Measurements from ENCODE around the gene VILL. TPM values are rescaled to one million over a fixed set of nuclear protein-coding genes. Genes with fewer than 3 reads are reported as not detected.

Gene VILL
- total RNA-seq, 1 donor from 2014 or later: 4.9 TPM

GRCh38 chr3:37995652-37996641, 5.4 kb downstream of the VILL start:
- Mint-ChIP-seq H3K9me3 (no peaks in the 10 kb centered on the region), H3K4me1 (peaks cover 53% of the 10 kb centered on the region), H3K27ac (ENCODE audit: unreplicated experiment) (no peak overlapping the region), H3K4me3 (peak overlapping the region; percentile 38), H3K27me3 (ENCODE audit: low read depth) (peaks cover 4% of the 10 kb centered on the region), H3K36me3 (ENCODE audit: low read depth) (no peaks in the 10 kb centered on the region)
- TF ChIP-seq CTCF (conservative IDR thresholded peaks at IDR 0.05): no peak
- no peak for DNase-seq (ENCODE audit: low read depth, low spot score)

- peak; percentile 83 for TF ChIP-seq CTCF (conservative IDR thresholded peaks at IDR 0.05)
- Mint-ChIP-seq H3K4me1 (peaks cover 54% of the 10 kb centered on the region), H3K36me3 (ENCODE audit: low read depth) (no peaks in the 10 kb centered on the region), H3K9me3 (no peaks in the 10 kb centered on the region), H3K27me3 (ENCODE audit: low read depth) (peaks cover 4% of the 10 kb centered on the region), H3K4me3 (peak overlapping the region; percentile 23), H3K27ac (ENCODE audit: unreplicated experiment) (no peak overlapping the region)
- peak; percentile 80 for DNase-seq (ENCODE audit: low read depth, low spot score)
Observed at GRCh38 chr3:37996785-37997301, 6.3 kb downstream of the VILL start.

GRCh38 chr3:37997342-37997741, 6.8 kb downstream of the VILL start:
- no peak for DNase-seq (ENCODE audit: low read depth, low spot score)
- TF ChIP-seq CTCF (conservative IDR thresholded peaks at IDR 0.05): no peak
- H3K27ac Mint-ChIP-seq (ENCODE audit: unreplicated experiment): no peak overlapping the region

GRCh38 chr3:37997791-37998370, 7.3 kb downstream of the VILL start:
- peaks cover 54% of the 10 kb centered on the region for H3K4me1 Mint-ChIP-seq
- H3K27me3 Mint-ChIP-seq (ENCODE audit: low read depth): no peaks in the 10 kb centered on the region
- TF ChIP-seq CTCF (conservative IDR thresholded peaks at IDR 0.05): no peak
- H3K27ac Mint-ChIP-seq (ENCODE audit: unreplicated experiment): no peak overlapping the region
- H3K9me3 Mint-ChIP-seq: no peaks in the 10 kb centered on the region
- DNase-seq (ENCODE audit: low read depth, low spot score): no peak
- peak overlapping the region; percentile 66 for H3K4me3 Mint-ChIP-seq
- H3K36me3 Mint-ChIP-seq (ENCODE audit: low read depth): no peaks in the 10 kb centered on the region

More at GRCh38 chr3:37997342-37997741, 6.8 kb downstream of the VILL start:
- H3K4me3 Mint-ChIP-seq: no peak overlapping the region
- H3K27me3 Mint-ChIP-seq (ENCODE audit: low read depth): peaks cover under 1% of the 10 kb centered on the region
- H3K9me3 Mint-ChIP-seq: no peaks in the 10 kb centered on the region
- peaks cover 54% of the 10 kb centered on the region for H3K4me1 Mint-ChIP-seq
- H3K36me3 Mint-ChIP-seq (ENCODE audit: low read depth): no peaks in the 10 kb centered on the region

GRCh38 chr3:37999836-38000235, 9.2 kb downstream of the VILL start:
- no peak overlapping the region for H3K27ac Mint-ChIP-seq (ENCODE audit: unreplicated experiment)
- DNase-seq (ENCODE audit: low read depth, low spot score): no peak
- peak overlapping the region; percentile 56 for H3K4me3 Mint-ChIP-seq
- H3K4me1 Mint-ChIP-seq: peaks cover 54% of the 10 kb centered on the region
- H3K9me3 Mint-ChIP-seq: no peaks in the 10 kb centered on the region
- no peak for TF ChIP-seq CTCF (conservative IDR thresholded peaks at IDR 0.05)
- H3K36me3 Mint-ChIP-seq (ENCODE audit: low read depth): no peaks in the 10 kb centered on the region
- no peaks in the 10 kb centered on the region for H3K27me3 Mint-ChIP-seq (ENCODE audit: low read depth)
